Daoy (cell line): ENCODE data around the gene ATP1A4. TPM values are rescaled to one million over a fixed set of nuclear protein-coding genes. Genes with fewer than 3 reads are reported as not detected.

ENCODE experiments used
- DNase-seq: peaks from one replicate; pipeline ENCODE4 v3.0.0-alpha.2; 2015; ENCODE audit warnings: low read depth
- total RNA-seq: library from RNA; depleted of rRNA; stranded (reverse); fragments of >200 nt; shearing (Covaris generic); gene quantifications from 2 replicates; pipeline ENCODE4 v1.2.3, GENCODE V29; 2014

The ATP1A4 gene
- total RNA-seq, 1 experiment from 2014 or later, result not detected

GRCh38 chr1:160206036-160206389 lies 54.6 kb downstream of the ATP1A4 start:
- peak; percentile 76 for DNase-seq

GRCh38 chr1:160206421-160207117 lies 55.2 kb downstream of the ATP1A4 start:
- DNase-seq, result peak; percentile 82

- DNase-seq, result no peak
Measured at GRCh38 chr1:160207118-160207650, 55.8 kb downstream of the ATP1A4 start.

- no peak for DNase-seq
Measured at GRCh38 chr1:160207771-160208556, 56.6 kb downstream of the ATP1A4 start.

- no peak for DNase-seq
Measured at GRCh38 chr1:160208557-160209320, 57.3 kb downstream of the ATP1A4 start.

GRCh38 chr1:160209321-160210046 lies 58.1 kb downstream of the ATP1A4 start:
- no peak for DNase-seq

- no peak for DNase-seq
Measured at GRCh38 chr1:160210561-160210960, 59.2 kb downstream of the ATP1A4 start.

- no peak for DNase-seq
Measured at GRCh38 chr1:160211046-160211790, 59.8 kb downstream of the ATP1A4 start.

GRCh38 chr1:160214481-160215140 lies 63.2 kb downstream of the ATP1A4 start:
- no peak for DNase-seq

GRCh38 chr1:160216301-160216700 lies 64.9 kb downstream of the ATP1A4 start:
- no peak for DNase-seq

- DNase-seq, result no peak
Measured at GRCh38 chr1:160217481-160218051, 66.2 kb downstream of the ATP1A4 start.

GRCh38 chr1:160219062-160219929 lies 67.9 kb downstream of the ATP1A4 start:
- peak; percentile 47 for DNase-seq

- DNase-seq, result no peak
Measured at GRCh38 chr1:160220301-160220700, 68.9 kb downstream of the ATP1A4 start.

- no peak for DNase-seq
Measured at GRCh38 chr1:160221089-160221488, 69.7 kb downstream of the ATP1A4 start.

- no peak for DNase-seq
Measured at GRCh38 chr1:160222546-160222945, 71.1 kb downstream of the ATP1A4 start.

GRCh38 chr1:160224606-160225005 lies 73.2 kb downstream of the ATP1A4 start:
- no peak for DNase-seq

- DNase-seq, result no peak
Measured at GRCh38 chr1:160225345-160225744, 73.9 kb downstream of the ATP1A4 start.

GRCh38 chr1:160226623-160227022 lies 75.2 kb downstream of the ATP1A4 start:
- no peak for DNase-seq

GRCh38 chr1:160227034-160227433 lies 75.6 kb downstream of the ATP1A4 start:
- no peak for DNase-seq
